IMR-90 (cell line): ENCODE results near the gene BCAS3. TPM values are rescaled to one million over a fixed set of nuclear protein-coding genes. Genes with fewer than 3 reads are reported as not detected.

Source experiments
- ATAC-seq: fragments of 200-7000 bp; cut with Tn5 transposase; 2 replicates; pipeline ENCODE4 v1.9.1; 2020; ENCODE audit warnings: low read depth, mild to moderate bottlenecking, moderate library complexity
- BruUV-seq: library from RNA; stranded (reverse); fragments of 400-500 nt; replicated peaks from 2 replicates; lab custom pipeline; 2021; lab: Mats Ljungman, UMichigan
- CTCF ChIA-PET: fragments of 300-600 bp; formaldehyde crosslinking; extraction: SDS; loops from one replicate; lab custom pipeline; 2021; ENCODE audit warnings: antibody characterized with exemption; lab: Yijun Ruan, JAX
- POLR2A ChIA-PET: fragments of 300-600 bp; sonication (Branson Sonifier 250); formaldehyde crosslinking; loops from one replicate; lab custom pipeline; 2022; ENCODE audit warnings: antibody characterized with exemption; ENCODE audit not compliant: unreplicated experiment; lab: Charles Lee
- DNase-seq: peaks from one replicate; pipeline ENCODE4 v3.0.0; 2013
- H2AFZ ChIP-seq: replicated peaks from 2 replicates; pipeline ENCODE3; 2013; ENCODE audit warnings: low read length, mild to moderate bottlenecking; ENCODE audit not compliant: poor library complexity
- H2AK5ac ChIP-seq: 2 replicates; pipeline ENCODE4 v1.6.1; 2013; ENCODE audit warnings: low read depth, low read length, inconsistent platforms
- H2AK9ac ChIP-seq: replicated peaks from 2 replicates; pipeline ENCODE3; 2013; ENCODE audit warnings: mild to moderate bottlenecking, low read depth, low read length, moderate library complexity; ENCODE audit not compliant: poor library complexity
- H2BK120ac ChIP-seq: 2 replicates; pipeline ENCODE4 v1.6.1; 2013; ENCODE audit warnings: low read depth, low read length, inconsistent platforms
- H2BK15ac ChIP-seq: 3 replicates; pipeline ENCODE4 v1.6.1; 2013; ENCODE audit warnings: low read depth, low read length, inconsistent platforms
- H2BK20ac ChIP-seq: 2 replicates; pipeline ENCODE4 v1.6.1; 2013; ENCODE audit warnings: low read depth, mild to moderate bottlenecking, inconsistent platforms, low read length, moderate library complexity
- H2BK5ac ChIP-seq: 2 replicates; pipeline ENCODE4 v1.6.1; 2013; ENCODE audit warnings: mild to moderate bottlenecking, low read depth, low read length, inconsistent platforms; ENCODE audit not compliant: poor library complexity, severe bottlenecking
- H3K14ac ChIP-seq: replicated peaks from 2 replicates; pipeline ENCODE4 v1.6.1; 2013; ENCODE audit warnings: low read depth, low read length, inconsistent platforms
- H3K18ac ChIP-seq: 2 replicates; pipeline ENCODE4 v1.6.1; 2013; ENCODE audit warnings: low read depth, low read length, control low read depth
- H3K23ac ChIP-seq: 2 replicates; pipeline ENCODE4 v1.6.1; 2013; ENCODE audit warnings: low read depth, low read length, inconsistent platforms
- H3K27ac ChIP-seq: 2 replicates; pipeline ENCODE4 v1.5.1; 2013; ENCODE audit warnings: mild to moderate bottlenecking, control low read depth, low read length; ENCODE audit not compliant: insufficient read depth
- H3K27me3 ChIP-seq: 2 replicates; pipeline ENCODE4 v1.6.1; 2013; ENCODE audit warnings: low read length; ENCODE audit not compliant: control insufficient read depth, insufficient read depth
- H3K36me3 ChIP-seq: 2 replicates; pipeline ENCODE4 v1.6.1; 2013; ENCODE audit warnings: low read length, mixed read lengths; ENCODE audit not compliant: control insufficient read depth, insufficient read depth
- H3K4ac ChIP-seq: 2 replicates; pipeline ENCODE4 v1.6.1; 2013; ENCODE audit warnings: low read depth, low read length, inconsistent platforms
- H3K4me1 ChIP-seq: 2 replicates; pipeline ENCODE4 v1.6.1; 2013; ENCODE audit warnings: low read length, mixed read lengths; ENCODE audit not compliant: control insufficient read depth, insufficient read depth
- H3K4me2 ChIP-seq: 2 replicates; pipeline ENCODE4 v1.6.1; 2013; ENCODE audit warnings: low read depth, mild to moderate bottlenecking, control low read depth, low read length, moderate library complexity
- H3K4me3 ChIP-seq: 2 replicates; pipeline ENCODE4 v1.5.1; 2013; ENCODE audit warnings: low read depth, mild to moderate bottlenecking, control low read depth, low read length, moderate library complexity; ENCODE audit not compliant: insufficient read depth
- H3K56ac ChIP-seq: 2 replicates; pipeline ENCODE4 v1.6.1; 2013; ENCODE audit warnings: low read length, inconsistent platforms; ENCODE audit not compliant: insufficient read depth; ENCODE audit errors: extremely low read depth
- H3K79me1 ChIP-seq, 2 experiments: 2 replicates each; pipeline ENCODE4 v1.6.1; 2013; ENCODE audit warnings: low read length in 2 of 2, inconsistent platforms in 1 of 2, low read depth in 1 of 2
- H3K9ac ChIP-seq: 2 replicates; pipeline ENCODE4 v1.6.1; 2013; ENCODE audit warnings: low read depth, low read length, control low read depth
- H3K9me1 ChIP-seq: 2 replicates; pipeline ENCODE4 v1.6.1; 2013; ENCODE audit warnings: low read length, inconsistent platforms; ENCODE audit not compliant: insufficient read depth
- H3K9me3 ChIP-seq: 2 replicates; pipeline ENCODE4 v1.6.1; 2013; ENCODE audit warnings: low read length; ENCODE audit not compliant: control insufficient read depth, insufficient read depth
- H4K20me1 ChIP-seq: 2 replicates; pipeline ENCODE4 v1.6.1; 2013; ENCODE audit warnings: low read length, inconsistent platforms; ENCODE audit not compliant: insufficient read depth
- H4K5ac ChIP-seq: 2 replicates; pipeline ENCODE4 v1.6.1; 2013; ENCODE audit warnings: mild to moderate bottlenecking, low read depth, low read length, control low read depth
- H4K8ac ChIP-seq, 2 experiments: 2 replicates each; pipeline ENCODE4 v1.6.1; 2013; ENCODE audit warnings: low read depth in 2 of 2, low read length in 2 of 2, control low read depth in 1 of 2, inconsistent platforms in 1 of 2
- H4K91ac ChIP-seq: 2 replicates; pipeline ENCODE4 v1.6.1; 2013; ENCODE audit warnings: low read depth, low read length, inconsistent platforms; ENCODE audit not compliant: insufficient read depth
- BHLHE40 ChIP-seq: fragments of 150-350 bp; IDR thresholded peaks from 2 replicates; pipeline ENCODE4 v1.6.1; 2016; ENCODE audit warnings: mild to moderate bottlenecking, low read depth, low read length
- CEBPB ChIP-seq: IDR thresholded peaks from 2 replicates; pipeline ENCODE4 v1.6.1; 2012; ENCODE audit warnings: low read depth, low read length, improper control_type of control experiment
- CHD1 ChIP-seq: IDR thresholded peaks from 2 replicates; pipeline ENCODE4 v1.6.1; 2012; ENCODE audit warnings: low read depth, low read length, improper control_type of control experiment
- CTCF ChIP-seq: conservative IDR thresholded peaks from 2 replicates; pipeline ENCODE4 v1.5.1; 2012; ENCODE audit warnings: mild to moderate bottlenecking, low read depth, low read length, improper control_type of control experiment
- ELK1 ChIP-seq: fragments of 150-350 bp; IDR thresholded peaks from 2 replicates; pipeline ENCODE4 v1.6.1; 2016; ENCODE audit warnings: low read depth, mild to moderate bottlenecking, low read length, moderate library complexity, borderline replicate concordance
- FOS ChIP-seq: fragments of 150-350 bp; IDR thresholded peaks from 2 replicates; pipeline ENCODE4 v1.6.1; 2016; ENCODE audit warnings: low read depth, low read length
- MAFK ChIP-seq: IDR thresholded peaks from 2 replicates; pipeline ENCODE4 v1.6.1; 2012; ENCODE audit warnings: low read depth, low read length, improper control_type of control experiment
- MAZ ChIP-seq: IDR thresholded peaks from 2 replicates; pipeline ENCODE4 v1.6.1; 2012; ENCODE audit warnings: low read depth, mild to moderate bottlenecking, low read length, improper control_type of control experiment, moderate library complexity, borderline replicate concordance
- MXI1 ChIP-seq: IDR thresholded peaks from 2 replicates; pipeline ENCODE4 v1.6.1; 2012; ENCODE audit warnings: low read depth, mild to moderate bottlenecking, low read length, moderate library complexity, borderline replicate concordance
- NFE2L2 ChIP-seq: fragments of 150-350 bp; IDR thresholded peaks from 2 replicates; pipeline ENCODE4 v1.6.1; 2016; ENCODE audit warnings: low read depth, mild to moderate bottlenecking, low read length
- POLR2A ChIP-seq: IDR thresholded peaks from 2 replicates; pipeline ENCODE4 v1.6.1; 2012; ENCODE audit warnings: mild to moderate bottlenecking, low read depth, low read length
- RAD21 ChIP-seq: IDR thresholded peaks from 2 replicates; pipeline ENCODE4 v1.6.1; 2012; ENCODE audit warnings: low read length, improper control_type of control experiment
- RFX5 ChIP-seq: IDR thresholded peaks from 2 replicates; pipeline ENCODE4 v1.8.0; 2012; ENCODE audit warnings: low read depth, mild to moderate bottlenecking, low read length, moderate library complexity
- SMC3 ChIP-seq: fragments of 150-350 bp; IDR thresholded peaks from 2 replicates; pipeline ENCODE4 v1.6.1; 2016; ENCODE audit warnings: low read depth, mild to moderate bottlenecking, antibody characterized with exemption, low read length, moderate library complexity
- USF2 ChIP-seq: fragments of 150-350 bp; IDR thresholded peaks from 2 replicates; pipeline ENCODE4 v1.6.1; 2017; ENCODE audit warnings: mild to moderate bottlenecking, antibody characterized with exemption, low read length, low read depth
- WGBS, 2 experiments: methylation state at CpG; one replicate each; pipeline versions ENCODE4 v1.1.5 to v1.1.7; 2013; ENCODE audit warnings: missing lambda C conversion rate in 2 of 2; ENCODE audit not compliant: insufficient read length in 1 of 2; ENCODE audit errors: extremely low coverage in 2 of 2; 5-methylcytosine and 5-hydroxymethylcytosine counted together
- dilution Hi-C: fragments of 300-500 bp; cut with HindIII; formaldehyde crosslinking; loops from one replicate; pipeline ENCODE4 v1.14.3; 2018; ENCODE audit warnings: low sequenced_read_pairs; ENCODE audit not compliant: unreplicated experiment
- in situ Hi-C: fragments of 300-500 bp; cut with MboI; formaldehyde crosslinking; loops from 3 replicates; pipeline ENCODE4 v1.14.3; 2019; ENCODE audit warnings: low sequenced_read_pairs, inconsistent platforms, mixed read lengths
- intact Hi-C: fragments of 100-400 bp; cut with micrococcal nuclease; formaldehyde crosslinking; loops from 2 replicates; pipeline ENCODE4 v1.10.0; 2022
- polyA plus RNA-seq, 3 experiments: library from polyadenylated mRNA; depleted of rRNA; stranded (reverse); fragments of >200 nt; gene quantifications; 2 replicates each; pipeline ENCODE4 v1.2.3, GENCODE V29; 2012; ENCODE audit warnings: low replicate concordance in 1 of 3
- total RNA-seq: library from RNA; depleted of rRNA; stranded (reverse); fragments of >200 nt; gene quantifications from 2 replicates; pipeline ENCODE4 v1.2.3, GENCODE V29; 2012

BCAS3 gene
- total and polyA plus RNA-seq, 2 of the 4 experiments (the other 2 are of a cell fraction), result 6.3 to 27.1 TPM

GRCh38 chr17:60631119-60631518 is 46.5 kb upstream of the BCAS3 start:
- Histone ChIP-seq H3K4me2 (no peak overlapping the region), H3K4ac (no peak overlapping the region), H3K4me1 (peaks cover 7% of the 10 kb centered on the region), H3K14ac (no peak overlapping the region), H2AK5ac (no peak overlapping the region), H4K20me1 (peaks cover 5% of the 10 kb centered on the region; the same call in 1 of the 2 replicates), H2AK9ac (no peak overlapping the region), H3K18ac (no peak overlapping the region), H2AFZ (no peak overlapping the region), H3K23ac (no peak overlapping the region), H3K9me1 (peaks cover 10% of the 10 kb centered on the region; the same call in 1 of the 2 replicates), H3K9ac (no peak overlapping the region), H4K91ac (no peak overlapping the region), H3K27ac (no peak overlapping the region), H3K79me1 (peaks cover 32 to 67% of the 10 kb centered on the region in 2 experiments), H3K4me3 (no peak overlapping the region), H3K9me3 (no peaks in the 10 kb centered on the region), H2BK5ac (no peak overlapping the region), H2BK120ac (no peak overlapping the region), H2BK15ac (no peak overlapping the region), H3K27me3 (no peaks in the 10 kb centered on the region), H3K56ac (no peak overlapping the region), H4K8ac (no peak overlapping the region), H4K5ac (no peak overlapping the region), H3K36me3 (peaks cover 9% of the 10 kb centered on the region), H2BK20ac (no peak overlapping the region)
- no peak for TF ChIP-seq RFX5
- no peak for TF ChIP-seq MAZ
- TF ChIP-seq MXI1, result no peak
- no peak for TF ChIP-seq RAD21
- no peak for TF ChIP-seq NFE2L2
- TF ChIP-seq ELK1, result no peak
- TF ChIP-seq USF2, result no peak
- no peak for TF ChIP-seq BHLHE40
- no peak for TF ChIP-seq FOS
- no peak for TF ChIP-seq MAFK
- TF ChIP-seq CEBPB, result no peak
- TF ChIP-seq POLR2A, result no peak
- TF ChIP-seq CTCF, result no peak
- no peak for TF ChIP-seq SMC3
- TF ChIP-seq CHD1, result no peak
- intact Hi-C loops (loop anchor here (10.0 kb wide), 1 partner anchor 486 kb away; the partner anchor contains the start of gene CA4), dilution Hi-C loops (no loop called here), in situ Hi-C loops (loop anchor here (10.0 to 25.0 kb wide), 2 partner anchors 106 to 494 kb away; partner anchors contain the start of genes APPBP2 and CA4)
- CTCF ChIA-PET, result no interaction called here
- POLR2A ChIA-PET, result no interaction called here
- DNase-seq (no peak), ATAC-seq (no peak)
- no TSS peak for BruUV-seq
- no CpG with 5 or more reads among the region's 6 CpGs for WGBS, 2 experiments
